ENCODE measurements around the gene ATP2C1.

- TF ChIP-seq POLR2AphosphoS5 (IDR thresholded peaks at IDR 0.05; ENCODE audit: low read depth, low read length) = no peak
- TF ChIP-seq, protein P1, sequence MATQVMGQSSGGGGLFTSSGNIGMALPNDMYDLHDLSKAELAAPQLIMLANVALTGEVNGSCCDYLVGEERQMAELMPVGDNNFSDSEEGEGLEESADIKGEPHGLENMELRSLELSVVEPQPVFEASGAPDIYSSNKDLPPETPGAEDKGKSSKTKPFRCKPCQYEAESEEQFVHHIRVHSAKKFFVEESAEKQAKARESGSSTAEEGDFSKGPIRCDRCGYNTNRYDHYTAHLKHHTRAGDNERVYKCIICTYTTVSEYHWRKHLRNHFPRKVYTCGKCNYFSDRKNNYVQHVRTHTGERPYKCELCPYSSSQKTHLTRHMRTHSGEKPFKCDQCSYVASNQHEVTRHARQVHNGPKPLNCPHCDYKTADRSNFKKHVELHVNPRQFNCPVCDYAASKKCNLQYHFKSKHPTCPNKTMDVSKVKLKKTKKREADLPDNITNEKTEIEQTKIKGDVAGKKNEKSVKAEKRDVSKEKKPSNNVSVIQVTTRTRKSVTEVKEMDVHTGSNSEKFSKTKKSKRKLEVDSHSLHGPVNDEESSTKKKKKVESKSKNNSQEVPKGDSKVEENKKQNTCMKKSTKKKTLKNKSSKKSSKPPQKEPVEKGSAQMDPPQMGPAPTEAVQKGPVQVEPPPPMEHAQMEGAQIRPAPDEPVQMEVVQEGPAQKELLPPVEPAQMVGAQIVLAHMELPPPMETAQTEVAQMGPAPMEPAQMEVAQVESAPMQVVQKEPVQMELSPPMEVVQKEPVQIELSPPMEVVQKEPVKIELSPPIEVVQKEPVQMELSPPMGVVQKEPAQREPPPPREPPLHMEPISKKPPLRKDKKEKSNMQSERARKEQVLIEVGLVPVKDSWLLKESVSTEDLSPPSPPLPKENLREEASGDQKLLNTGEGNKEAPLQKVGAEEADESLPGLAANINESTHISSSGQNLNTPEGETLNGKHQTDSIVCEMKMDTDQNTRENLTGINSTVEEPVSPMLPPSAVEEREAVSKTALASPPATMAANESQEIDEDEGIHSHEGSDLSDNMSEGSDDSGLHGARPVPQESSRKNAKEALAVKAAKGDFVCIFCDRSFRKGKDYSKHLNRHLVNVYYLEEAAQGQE (IDR thresholded peaks at IDR 0.05; ENCODE audit: insufficient read depth in 1 of 2, low read depth in 2 of 2, low read length in 2 of 2) = no peak
- TF ChIP-seq FOXP2 (optimal IDR thresholded peaks at IDR 0.05; ENCODE audit: borderline replicate concordance, extremely low read depth, extremely low read length, insufficient read depth) = no peak
- no peak for TF ChIP-seq TAF1 (IDR thresholded peaks at IDR 0.05; ENCODE audit: borderline replicate concordance, insufficient read depth, low read length)
- TF ChIP-seq SIN3A (IDR thresholded peaks at IDR 0.05; ENCODE audit: borderline replicate concordance, insufficient read depth, low read length) = no peak
These were observed 28.4 kb upstream of the ATP2C1 start for GRCh38 chr3:130865489-130865888.

Data from PFSK-1 (cell line).